Suppressor macrophage treated with lipopolysaccharide for 4 hours (primary cell): Measurements from ENCODE around the gene BIRC7.
"Not testable (repeated sequence)": the region's sequence is repeated elsewhere in the genome, so short reads cannot be mapped to it uniquely, and the experiment has no call there.

Experiments
- DNase-seq: peaks from one replicate; pipeline ENCODE4 v3.0.0-alpha.2; 2020

The BIRC7 gene

DNA sequence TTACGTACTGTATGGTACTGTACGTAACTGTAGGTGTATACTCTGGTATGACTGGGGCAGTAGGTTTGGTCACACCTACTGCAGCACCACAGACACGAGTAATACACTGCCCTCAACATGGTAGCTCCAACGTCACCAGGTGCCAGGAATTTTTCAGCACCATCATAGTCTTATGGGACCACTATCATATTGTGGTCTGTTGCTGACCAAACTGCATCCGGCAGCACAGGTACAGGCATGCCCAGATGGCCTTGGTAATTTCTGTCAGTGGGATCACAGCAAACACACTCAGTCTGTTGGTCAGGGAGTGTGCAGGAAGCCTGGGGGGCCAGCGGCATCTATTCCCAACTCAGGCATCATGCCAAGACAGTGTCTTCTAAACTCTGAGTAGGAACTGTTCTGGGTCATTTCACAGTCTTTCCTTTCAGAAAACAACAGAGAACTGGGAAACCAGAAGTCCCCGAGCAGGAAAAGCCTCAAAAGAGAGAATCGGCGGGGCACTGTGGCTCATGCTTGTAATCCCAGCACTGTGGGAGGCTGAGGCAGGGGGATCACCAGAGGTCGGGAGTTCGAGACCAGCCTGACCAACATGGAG is 25.6 kb upstream of the BIRC7 start:
- no peak for DNase-seq

DNA sequence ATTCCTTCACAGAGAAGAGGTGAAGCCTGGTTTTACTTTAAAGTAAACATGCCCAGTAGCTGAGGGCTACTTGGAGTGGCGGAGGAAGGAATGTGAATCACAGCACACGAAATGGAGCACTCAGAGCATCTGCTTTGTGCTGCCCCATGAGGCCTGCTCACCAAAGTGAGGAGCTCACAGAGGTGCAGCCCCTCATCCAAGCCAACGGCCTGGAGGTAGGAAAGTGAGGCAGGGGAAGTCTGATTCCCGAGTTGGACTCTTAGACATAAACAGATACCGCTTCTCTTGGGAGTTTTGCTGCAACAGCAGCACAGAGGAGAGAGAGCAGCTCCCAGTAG is 23.3 kb upstream of the BIRC7 start:
- DNase-seq = no peak

DNA sequence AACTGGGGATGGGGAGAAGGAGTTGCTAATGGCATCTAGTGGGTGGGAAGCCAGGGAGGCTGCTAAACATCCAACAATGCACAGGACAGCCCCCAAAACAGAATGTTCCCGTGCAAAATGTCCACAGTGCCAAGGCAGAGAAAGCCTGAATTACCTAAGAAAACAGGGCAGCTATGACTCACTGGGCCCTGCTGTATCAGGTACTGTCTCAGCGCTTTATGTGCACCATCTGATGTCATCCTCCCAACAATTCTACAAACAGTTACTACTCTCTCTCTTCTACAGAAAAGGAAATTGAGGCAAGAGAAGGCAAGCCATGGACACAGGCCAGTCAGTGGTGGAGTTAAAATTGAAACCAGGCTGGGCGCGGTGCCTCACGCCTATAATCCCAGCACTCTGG is 22.9 kb upstream of the BIRC7 start:
- DNase-seq = no peak

DNA sequence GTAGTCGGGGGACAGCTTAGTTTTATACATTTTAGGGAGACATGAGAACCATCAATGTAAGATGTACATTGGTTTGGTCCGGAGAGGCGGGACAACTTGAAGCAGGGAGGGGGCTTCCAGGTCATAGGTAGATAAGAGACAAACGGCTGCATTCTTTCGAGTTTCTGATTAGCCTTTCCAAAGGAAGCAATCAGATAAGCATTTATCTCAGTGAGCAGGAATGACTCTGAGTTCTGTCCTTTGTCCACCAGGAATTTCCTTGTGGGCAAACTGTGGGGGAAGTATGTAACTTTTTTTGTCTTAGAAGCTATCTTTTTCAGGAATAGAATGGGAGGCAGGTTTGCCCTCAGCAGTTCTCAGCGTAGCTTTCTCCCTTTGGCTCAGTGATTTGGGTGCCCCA is 21.2 kb upstream of the BIRC7 start:
- no peak for DNase-seq

DNA sequence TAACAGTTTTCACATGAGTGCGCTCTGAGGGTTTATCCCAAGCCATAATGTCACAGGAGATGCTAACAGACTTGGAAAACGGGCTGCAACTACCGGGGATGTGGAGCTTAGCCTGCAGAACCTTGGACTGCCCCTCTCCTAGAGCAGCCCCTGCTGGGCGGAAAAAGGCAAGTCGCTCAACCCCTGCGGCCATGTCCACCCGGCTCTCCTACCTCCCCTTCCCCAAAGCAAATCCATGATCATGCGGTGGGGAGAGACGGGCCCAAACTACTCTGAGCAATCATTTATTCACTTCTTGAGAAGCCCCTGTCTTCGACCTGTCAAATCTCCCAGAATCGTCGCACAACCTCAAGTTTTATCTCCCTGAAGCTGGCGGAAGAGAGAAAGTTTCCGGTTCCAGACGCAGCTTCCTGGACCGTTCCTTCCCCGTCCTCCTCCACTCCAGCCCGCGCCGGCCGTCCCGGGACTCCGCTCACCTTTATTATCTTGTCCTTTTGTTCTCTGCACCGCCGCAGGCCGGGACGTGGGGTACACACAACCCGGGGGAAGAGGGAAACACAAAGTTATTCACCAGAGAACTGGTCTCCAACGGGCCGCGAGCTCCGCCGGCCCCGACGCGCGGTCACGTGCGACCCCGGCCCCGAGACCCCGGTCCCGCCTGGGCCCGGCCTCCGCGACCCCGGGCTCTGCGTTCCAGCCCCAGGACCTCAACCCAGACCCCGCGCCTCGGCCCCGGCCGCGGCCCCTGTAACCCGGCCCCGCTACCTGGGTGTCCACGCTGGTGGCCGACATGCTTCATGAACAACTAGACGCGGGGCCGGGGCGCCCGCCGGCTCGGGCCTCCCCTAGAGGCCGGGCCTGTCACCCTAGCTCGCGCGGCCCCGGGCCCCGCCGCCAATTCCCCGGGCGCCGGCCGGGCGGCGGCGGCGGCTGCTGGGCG is 20.3 kb upstream of the BIRC7 start:
- DNase-seq = peak; percentile 50

DNA sequence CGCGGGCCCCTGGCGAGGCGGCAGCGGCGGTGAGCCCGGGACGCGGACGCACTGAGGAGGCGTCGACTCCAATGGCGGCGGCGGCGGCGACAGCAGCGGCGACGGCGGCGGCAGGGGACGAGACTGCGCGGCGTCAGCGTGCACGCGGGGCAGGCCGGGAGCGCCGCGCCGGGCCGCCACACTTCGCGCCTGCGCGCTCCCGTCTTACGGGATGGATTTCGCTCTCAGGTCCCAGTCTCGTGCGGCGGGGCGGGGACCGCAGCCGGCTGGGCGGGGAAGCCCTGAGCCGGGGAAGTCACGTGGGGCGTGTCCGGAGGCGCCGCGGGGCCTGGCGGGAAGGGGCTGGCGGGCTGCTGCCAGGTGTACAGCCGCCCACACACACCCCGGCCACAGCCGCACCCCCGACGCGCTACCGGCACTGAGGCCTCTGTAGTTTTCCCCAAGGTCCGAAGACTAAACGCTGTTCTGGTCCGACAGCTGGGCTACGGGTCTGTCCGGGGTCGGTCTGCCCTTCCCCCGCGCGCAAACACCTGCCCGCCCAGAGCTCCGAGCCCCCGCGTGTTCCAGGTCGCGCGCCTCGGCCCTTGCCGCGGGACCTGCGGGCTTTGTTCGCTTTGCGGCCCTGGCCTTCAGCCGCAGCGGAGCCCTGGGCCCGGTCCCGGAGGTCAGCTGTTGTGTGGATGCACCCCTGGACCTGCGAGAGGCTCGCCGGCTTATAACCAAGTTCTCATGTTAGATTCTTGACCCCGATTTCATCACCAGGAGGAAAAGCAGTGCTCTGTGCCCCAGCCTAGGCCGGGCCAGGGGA is 19.5 kb upstream of the BIRC7 start, which contains the start of gene YTHDF1:
TSS of gene YTHDF1 (minus strand) at position 91 of the 808 bp plus-strand sequence. CDS start 239 bp downstream, outside the sequence.
- DNase-seq = peak; percentile 98

DNA sequence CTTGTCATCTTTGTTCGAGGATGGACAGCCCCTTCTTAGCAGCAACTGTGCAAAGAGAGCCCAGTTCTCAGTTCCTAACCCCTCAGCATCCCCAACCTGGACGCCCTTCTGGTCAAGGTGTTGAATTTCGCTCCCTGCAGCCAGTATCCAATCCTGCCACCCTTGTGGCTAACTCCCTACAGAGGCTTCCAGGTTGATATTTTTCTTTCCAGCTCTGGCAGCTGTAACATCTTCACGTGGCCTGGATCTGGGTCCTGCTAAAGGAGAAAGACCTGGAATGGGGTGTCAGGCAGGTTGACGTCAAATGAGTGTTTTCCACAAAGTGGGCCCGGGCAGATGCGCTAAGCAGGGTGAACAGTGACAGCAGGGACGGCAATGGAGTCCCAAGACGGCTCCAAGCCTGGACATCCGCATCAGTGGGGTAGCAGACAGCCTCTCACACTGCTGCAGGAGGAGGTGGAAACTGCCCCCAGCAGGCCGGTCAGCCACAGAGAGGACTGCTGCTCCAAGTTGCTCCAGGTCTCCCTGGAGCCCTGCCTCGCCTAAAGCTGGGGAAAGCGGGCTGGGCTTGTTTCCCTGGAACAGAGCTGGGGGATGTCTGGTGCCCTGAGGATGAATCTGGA is 18.7 kb upstream of the BIRC7 start:
- DNase-seq = no peak

DNA sequence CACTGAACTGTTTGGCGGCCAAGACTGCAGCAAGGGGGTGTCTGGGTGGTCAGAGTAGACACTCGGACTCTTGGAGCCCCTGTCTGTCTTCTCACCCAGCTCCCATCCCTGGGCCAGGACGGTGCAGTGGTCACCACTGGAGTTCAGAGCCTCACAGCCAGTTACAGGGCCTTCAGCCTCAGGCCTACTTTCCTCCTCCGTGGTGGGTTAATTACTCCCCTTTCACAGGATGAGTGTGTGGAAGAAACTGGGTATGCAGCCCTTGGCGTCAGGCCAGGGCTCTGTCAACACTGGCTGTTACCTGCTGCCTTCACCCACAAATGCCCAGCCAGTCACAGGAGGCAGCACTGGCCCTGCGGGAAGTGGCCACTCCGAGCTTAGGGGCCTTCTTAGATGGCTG is 18.0 kb upstream of the BIRC7 start:
- no peak for DNase-seq

DNA sequence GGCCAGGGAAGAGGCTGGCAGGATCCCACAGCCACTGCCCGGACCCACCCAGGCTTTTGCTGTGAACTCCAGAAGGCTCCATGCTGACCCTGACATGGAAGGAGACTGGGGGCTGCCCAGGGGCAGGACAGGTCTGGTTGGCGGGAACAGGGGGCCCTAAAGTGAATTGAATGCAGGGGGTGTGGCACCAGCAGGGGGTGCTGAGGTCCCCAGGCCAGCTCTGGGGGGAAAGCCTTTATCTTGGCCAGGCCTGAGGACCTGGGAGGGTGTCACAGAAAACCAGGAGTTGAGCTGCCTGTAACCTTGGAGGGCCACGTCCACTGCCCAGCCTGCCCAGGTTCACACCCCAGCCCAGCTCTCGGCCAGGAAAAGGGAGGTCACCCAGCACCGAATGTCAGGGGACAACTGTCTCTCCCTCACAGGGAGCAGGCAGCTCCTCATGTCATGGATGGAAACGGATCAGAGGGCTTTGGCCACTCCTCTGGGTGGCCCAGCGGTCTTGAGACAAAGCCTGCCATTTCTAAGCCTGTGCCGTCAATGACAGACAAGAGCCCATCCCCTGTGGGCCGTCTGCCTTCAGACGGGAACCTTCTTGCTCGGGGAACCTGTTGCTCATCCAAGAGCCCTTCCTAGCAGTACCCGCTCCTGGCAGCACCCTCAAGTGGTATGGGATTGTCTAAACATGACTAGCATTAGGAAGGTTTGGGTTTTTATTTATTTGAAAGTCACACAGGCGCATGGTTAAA is 16.8 kb upstream of the BIRC7 start:
- DNase-seq = no peak

DNA sequence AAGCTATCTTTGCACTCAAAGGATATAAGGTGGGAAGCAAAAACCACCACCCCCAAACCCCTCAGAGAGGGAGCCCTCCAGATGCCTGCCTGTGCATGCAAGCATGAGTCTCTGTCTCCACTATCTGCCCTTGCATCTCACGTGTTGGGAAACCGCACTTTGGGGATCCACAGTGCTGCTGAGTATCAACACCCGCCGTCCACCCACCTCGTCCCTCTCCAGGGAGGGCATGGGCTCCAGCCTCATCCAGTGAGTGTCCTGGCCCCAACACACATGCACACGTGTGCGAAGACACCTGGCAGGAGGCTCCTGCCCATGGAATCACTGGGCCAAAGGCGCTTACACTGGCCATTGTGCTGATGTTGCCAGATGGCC is 16.3 kb upstream of the BIRC7 start:
- no peak for DNase-seq

DNA sequence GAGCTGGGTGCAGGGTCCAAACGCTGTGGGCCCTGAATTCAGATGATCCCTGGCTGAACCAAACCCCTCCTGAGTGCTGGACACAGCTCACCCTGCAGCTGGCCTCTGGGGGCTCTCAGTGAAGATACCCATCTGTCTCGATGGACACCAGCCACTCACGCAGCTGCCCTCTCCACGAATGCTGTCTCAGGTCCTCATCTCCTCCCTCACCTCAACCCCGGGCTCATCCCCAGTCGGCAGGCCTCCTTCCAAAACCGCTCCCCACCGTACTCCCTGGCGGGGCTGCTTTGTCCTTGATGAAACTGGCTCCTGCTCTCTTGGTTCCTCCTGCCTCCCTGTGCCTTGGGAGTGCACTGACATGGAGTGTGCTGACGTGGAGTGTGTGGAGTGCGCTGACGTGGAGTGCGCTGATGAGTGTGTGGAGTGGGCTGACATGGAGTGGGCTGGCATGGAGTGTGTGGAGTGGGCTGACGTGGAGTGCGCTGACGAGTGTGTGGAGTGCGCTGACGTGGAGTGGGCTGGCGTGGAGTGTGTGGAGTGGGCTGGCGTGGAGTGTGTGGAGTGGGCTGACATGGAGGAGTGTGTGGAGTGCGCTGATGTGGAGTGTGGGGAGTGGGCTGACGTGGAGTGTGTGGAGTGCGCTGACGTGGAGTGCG is 15.7 kb upstream of the BIRC7 start:
- DNase-seq = no peak

DNA sequence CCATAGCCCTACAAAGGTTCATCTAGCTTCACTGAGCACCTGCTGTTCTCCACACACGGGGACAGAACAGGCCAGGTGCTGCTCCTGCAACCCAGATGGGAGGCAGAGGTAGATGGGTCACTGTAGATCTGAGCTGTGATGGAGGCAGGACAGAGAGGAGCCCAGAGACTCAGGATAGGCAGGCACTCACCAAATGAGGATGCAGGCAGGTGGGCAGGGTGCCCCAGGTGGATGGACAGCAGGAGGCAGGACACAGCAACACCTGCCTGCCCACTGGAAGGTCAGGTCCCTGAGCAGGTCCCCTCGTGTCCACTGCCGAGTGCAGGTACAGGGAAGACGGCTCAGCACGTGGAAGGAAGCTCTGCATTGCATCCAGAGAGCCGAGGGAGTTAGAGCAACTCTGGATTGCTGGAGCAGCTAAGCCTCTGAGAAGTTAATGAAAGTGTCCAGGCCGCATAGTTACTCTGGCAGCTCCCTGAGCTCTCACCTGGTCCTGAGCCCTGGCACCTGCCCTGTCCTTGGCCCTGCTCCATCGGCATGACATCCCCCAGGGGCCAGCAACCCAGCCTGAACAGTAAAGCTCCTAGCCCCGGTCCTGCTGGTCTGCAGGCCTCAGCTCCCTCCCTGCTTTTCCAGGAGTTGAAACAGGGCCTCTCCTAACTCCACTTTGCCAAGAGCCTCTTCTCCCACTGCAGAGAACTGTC is 14.9 kb upstream of the BIRC7 start:
- no peak for DNase-seq

DNA sequence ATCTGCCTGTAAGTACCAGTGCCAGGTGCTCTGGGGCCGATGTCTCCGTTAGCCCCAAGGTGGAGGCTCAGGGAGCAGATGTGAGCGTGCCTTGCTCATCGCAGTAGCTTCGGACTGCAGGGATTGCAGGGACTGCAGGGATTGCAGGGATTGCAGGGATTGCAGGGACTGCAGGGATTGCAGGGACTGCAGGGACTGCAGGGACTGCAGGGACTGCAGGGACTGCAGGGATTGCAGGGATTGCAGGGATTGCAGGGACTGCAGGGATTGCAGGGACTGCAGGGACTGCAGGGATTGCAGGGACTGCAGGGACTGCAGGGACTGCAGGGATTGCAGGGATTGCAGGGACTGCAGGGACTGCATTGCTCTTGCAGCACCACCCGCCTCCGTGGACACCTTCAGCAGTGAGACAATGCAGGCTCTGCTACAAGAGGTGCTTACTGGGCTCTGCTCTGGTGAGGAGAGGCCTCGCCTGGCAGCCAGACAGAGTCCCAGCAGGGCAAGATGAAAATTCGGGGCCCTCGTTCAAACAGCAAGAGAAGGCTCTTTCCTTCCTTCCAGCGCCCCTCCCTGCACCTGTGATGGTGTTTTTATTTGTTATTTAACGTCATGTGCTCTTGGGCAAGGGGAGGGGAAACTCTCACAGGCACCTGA is 14.2 kb upstream of the BIRC7 start:
- not testable (repeated sequence) for DNase-seq

DNA sequence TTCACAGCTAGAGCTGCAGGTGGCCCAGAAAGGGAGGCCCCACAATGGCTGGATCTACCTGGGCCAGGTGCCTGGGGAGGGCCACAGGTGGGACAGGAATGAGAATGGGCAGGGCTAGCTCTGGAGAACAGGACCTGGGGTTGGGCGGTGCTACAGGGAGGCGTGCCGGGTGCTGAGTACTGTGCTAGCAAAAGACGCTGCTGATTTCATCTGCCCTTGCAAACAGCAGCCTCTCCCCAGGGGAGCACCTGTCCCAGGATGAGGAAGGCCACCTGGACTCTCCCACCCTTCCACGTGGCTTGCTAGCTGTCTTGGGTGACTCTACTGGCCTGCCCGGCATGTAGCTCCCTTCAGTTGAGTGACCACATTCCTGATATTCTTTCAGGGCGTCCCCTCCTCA is 13.2 kb upstream of the BIRC7 start:
- no peak for DNase-seq

DNA sequence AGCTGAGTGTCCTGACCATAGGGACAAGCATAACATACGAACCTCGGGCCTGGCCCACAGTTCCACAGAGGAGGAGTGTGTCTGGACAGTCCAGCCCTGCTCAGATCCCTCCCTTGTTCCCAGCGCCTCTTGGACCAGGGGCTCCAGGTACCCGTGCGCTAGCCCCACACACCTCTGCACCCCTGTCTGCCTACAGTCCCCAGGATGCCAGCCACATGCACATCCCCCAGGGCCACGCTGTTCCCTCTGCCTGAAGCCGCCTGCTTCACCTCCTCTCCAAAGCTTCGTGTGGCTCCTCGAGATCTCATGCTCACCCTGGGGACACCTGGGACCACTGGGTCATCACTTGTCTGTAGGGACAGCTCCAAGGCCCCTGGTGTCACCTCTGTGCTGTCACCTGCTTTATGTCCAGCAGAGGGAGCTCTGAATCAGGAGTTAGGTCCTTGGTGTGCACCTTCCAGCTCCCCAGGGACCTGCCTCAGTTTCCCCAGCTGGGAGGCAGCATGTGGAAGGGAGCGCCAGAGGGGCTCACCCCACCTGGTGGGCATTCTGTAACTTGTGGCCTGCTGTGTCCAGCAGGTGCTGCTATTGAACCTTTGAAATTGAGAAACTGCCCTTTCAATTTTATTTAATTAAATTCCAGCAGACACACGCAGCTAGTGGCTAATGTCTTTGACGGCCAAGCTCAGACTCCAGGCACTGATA is 12.4 kb upstream of the BIRC7 start:
- peak; percentile 60 for DNase-seq

DNA sequence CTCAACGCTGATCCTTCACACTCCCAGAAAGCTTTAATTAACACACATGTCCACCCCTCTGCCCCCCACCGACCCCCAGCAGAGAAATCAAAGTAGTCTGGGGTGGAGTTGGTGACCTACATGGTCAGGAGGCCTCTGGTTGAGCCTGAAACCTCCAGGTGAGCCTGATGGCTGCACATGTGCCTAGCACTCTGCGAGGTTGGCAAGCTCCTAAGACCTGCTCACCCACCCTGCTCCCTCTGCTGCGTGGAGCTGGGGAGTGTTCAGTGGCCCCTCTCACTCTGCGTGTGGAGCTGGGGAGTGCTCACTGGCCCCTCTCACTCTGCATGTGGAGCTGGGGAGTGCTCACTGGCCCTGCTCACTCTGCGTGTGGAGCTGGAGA is 11.9 kb upstream of the BIRC7 start:
- no peak for DNase-seq

DNA sequence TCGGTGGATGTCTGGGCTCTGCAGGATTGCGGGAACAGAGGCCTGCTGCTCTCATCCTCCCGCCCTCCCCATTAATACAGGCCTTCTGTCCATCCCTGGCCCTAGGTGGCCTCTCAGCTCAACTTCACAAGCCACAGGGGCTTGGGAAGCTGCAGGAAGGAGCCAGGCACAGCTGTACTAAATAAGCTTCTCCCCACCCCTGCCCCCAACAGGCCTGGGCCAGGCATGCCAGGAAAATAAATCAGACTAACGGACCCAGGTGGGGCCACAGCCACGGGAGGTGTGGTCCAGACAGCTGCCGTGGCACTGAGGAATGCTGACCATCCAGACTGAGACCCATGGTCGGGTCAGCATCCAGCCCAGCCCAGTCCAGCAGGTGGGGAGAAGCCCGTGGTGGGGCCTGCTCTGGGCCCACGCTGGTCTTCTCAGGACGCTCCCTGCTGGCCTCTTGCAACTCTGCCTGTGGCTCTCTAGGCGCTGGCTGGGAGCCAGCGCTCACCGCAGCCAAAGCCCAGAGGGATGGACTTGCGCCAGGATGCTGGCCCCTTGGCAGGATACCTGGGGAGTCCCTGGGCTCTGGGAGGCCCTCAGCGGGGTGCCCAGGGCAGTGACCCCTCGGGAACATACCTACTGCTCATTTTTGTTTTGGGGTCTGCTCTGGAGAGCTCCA is 11.2 kb upstream of the BIRC7 start:
- DNase-seq = no peak

DNA sequence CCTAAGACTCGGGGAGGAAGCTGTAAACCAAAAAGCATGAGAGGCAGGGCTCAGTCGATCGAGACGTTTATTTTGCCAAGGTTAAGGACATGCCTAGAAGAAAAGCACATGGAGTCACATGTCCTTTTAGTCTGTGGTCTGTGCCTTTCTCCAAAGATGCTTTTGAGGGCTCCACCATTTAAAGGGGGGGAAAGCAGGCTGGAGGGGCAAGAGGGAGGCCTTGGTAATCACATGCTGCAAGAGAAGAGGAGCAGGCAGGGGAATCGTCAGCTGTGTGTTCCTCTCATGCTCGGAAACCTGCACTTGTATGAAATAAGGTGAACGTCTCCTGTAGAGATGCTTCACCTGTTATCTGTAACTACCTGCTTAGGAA is 10.6 kb upstream of the BIRC7 start:
- no peak for DNase-seq
